ENCODE results near the gene PIP4K2A.

DNA sequence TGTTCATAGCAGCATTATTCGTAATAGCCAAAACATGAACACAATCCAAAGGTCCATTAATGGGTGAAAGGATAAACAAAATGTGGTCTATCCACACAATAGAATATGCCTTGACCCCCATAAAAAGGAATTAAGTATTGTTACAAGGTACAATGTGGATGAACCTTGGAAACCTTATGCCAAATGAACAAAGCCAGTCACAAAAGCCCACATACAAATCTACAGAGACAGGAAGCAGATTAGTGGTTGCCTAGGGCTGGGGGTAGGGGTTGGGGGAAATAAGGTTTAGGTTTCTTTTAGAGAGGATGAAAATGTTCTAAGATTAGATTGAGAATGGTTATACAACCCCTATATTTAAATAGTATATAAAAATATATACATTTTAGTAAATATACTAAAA is 34.8 kb downstream of the PIP4K2A start:
- TF ChIP-seq, protein P1, sequence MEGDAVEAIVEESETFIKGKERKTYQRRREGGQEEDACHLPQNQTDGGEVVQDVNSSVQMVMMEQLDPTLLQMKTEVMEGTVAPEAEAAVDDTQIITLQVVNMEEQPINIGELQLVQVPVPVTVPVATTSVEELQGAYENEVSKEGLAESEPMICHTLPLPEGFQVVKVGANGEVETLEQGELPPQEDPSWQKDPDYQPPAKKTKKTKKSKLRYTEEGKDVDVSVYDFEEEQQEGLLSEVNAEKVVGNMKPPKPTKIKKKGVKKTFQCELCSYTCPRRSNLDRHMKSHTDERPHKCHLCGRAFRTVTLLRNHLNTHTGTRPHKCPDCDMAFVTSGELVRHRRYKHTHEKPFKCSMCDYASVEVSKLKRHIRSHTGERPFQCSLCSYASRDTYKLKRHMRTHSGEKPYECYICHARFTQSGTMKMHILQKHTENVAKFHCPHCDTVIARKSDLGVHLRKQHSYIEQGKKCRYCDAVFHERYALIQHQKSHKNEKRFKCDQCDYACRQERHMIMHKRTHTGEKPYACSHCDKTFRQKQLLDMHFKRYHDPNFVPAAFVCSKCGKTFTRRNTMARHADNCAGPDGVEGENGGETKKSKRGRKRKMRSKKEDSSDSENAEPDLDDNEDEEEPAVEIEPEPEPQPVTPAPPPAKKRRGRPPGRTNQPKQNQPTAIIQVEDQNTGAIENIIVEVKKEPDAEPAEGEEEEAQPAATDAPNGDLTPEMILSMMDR (IDR thresholded peaks at IDR 0.05): no peak
- TF ChIP-seq EP300 (IDR thresholded peaks at IDR 0.05; ENCODE audit: low read depth) (no peak), POLR2A (IDR thresholded peaks at IDR 0.05) (no peak)
